PFSK-1 (cell line): ENCODE measurements around the gene ADAMTS10.

Experiments used
- POLR2AphosphoS5 ChIP-seq: IDR thresholded peaks from 2 replicates; pipeline ENCODE4 v1.6.1; 2012; ENCODE audit warnings: low read depth, mild to moderate bottlenecking, control low read depth, low read length, moderate library complexity
- SIN3A ChIP-seq: IDR thresholded peaks from 2 replicates; pipeline ENCODE4 v1.6.1; 2012; ENCODE audit warnings: mild to moderate bottlenecking, low read length, moderate library complexity, borderline replicate concordance; ENCODE audit not compliant: insufficient read depth
- TAF1 ChIP-seq: IDR thresholded peaks from 2 replicates; pipeline ENCODE4 v1.6.1; 2012; ENCODE audit warnings: low read length, control low read depth, borderline replicate concordance; ENCODE audit not compliant: insufficient read depth

GRCh38 chr19:8611877-8612806, 1.6 kb upstream of the ADAMTS10 start:
- TF ChIP-seq TAF1 (no peak), POLR2AphosphoS5 (no peak), SIN3A (no peak)
